NCI-H2171 (cell line): ENCODE data around the gene NALCN.

ENCODE experiments used
- DNase-seq: peaks from one replicate; lab custom pipeline; 2025; lab: John Stamatoyannopoulos, UW

The NALCN gene

GRCh38 chr13:101291206-101291605, 125.1 kb downstream of the NALCN start:
- no peak for DNase-seq

GRCh38 chr13:101289764-101290163, 126.5 kb downstream of the NALCN start:
- DNase-seq = peak; percentile 84

DNA sequence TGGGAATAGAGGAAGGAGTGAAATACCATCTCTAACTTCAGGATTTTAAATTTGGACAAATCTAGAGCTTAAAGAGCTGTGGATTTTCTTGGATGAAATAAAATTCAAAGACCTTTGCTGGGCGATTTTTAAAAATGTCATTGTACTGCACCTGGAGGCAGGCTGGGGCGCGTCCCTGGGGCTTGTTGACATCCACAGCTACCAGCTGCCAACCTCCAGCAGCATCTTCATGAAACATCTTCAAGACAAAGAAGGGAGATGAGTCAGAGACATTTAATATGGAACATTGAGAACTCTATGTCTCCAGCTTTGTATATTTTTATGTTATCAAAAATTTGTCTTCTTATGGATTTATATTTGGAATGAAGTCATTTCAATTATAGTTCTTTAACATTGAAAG, 132.5 kb downstream of the NALCN start:
- DNase-seq = peak; percentile 69

GRCh38 chr13:101272886-101273285, 143.4 kb downstream of the NALCN start:
- no peak for DNase-seq

GRCh38 chr13:101271681-101272245, 144.5 kb downstream of the NALCN start:
- no peak for DNase-seq

GRCh38 chr13:101267656-101268055, 148.7 kb downstream of the NALCN start:
- no peak for DNase-seq

DNA sequence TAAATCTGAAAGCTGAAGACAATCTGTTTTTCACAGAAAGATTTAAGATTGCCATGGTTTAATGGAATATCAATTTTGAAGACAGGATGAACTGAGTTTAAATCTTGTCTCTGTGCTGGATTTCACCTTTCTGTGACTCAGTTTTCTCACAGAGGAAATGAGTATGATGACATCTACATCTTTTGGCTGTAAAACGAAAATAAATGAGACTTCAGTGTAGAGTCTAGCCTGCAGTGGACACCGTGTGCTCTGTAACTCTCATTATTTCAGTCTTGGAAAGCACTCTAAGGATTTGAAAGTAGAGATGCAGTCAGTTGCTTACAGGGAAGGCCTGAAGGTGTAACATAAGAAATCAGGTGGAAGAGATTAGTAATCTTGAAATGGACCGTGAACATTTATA, 150.4 kb downstream of the NALCN start:
- no peak for DNase-seq

DNA sequence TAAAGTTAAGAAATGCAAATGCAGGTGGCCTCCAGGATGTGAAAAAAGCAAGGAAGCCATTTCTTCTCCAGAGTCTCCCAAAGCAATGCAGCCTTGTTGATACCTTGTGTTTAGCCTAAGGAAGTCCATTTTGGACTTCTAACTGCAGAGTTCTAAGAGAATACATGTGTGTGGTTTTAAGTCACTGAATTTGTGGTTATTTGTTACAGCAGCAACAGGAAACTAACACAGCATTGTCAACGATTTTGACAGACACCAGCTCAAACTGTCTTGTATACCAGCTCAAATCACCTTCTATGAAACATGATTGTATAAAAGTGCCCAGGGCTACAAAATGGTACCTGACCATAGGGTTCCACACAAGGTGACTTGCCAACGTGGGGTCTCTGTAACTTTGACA, 151.4 kb downstream of the NALCN start:
- DNase-seq = no peak

GRCh38 chr13:101262306-101262705, 154.0 kb downstream of the NALCN start:
- DNase-seq = no peak

- no peak for DNase-seq
Observed at GRCh38 chr13:101258509-101258908, 157.8 kb downstream of the NALCN start.

- DNase-seq = no peak
Observed at GRCh38 chr13:101258071-101258470, 158.2 kb downstream of the NALCN start.

DNA sequence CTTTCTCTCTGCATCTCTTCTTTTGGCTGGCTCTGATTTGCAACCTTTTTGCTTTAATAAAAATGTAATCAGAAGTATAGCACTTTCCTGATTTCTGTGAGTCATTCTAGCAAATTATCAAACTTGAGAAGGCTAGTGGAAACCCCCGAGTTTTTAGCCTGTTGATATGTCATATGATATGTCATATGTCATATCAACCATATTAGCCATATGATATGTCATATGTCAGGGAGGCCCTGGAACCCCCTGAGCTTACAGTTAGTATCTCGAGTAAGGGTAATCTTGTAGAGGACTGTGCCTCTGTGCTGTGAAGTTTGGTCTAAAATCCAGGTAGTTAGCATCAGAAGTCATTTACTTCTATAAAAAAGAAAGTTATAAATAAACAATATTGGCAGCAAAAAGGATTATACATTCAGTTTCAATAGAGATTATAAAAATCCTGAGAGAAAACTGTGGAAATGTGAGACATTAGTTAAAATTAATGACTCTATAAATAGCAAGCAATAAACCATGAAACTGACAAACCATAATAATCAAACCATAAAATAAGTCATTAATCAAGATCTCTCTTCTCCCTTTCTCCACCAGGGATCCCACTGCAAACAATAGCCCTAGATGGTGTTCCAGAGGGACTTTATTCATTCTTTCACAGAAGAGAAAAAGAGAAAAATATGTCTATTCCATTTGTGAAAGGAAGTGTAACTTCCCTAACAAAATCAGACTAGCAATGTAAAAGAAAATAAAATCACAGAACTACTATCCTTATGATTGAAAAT, 167.4 kb downstream of the NALCN start:
- DNase-seq = no peak

- no peak for DNase-seq
Observed at GRCh38 chr13:101242720-101243119, 173.6 kb downstream of the NALCN start.

DNA sequence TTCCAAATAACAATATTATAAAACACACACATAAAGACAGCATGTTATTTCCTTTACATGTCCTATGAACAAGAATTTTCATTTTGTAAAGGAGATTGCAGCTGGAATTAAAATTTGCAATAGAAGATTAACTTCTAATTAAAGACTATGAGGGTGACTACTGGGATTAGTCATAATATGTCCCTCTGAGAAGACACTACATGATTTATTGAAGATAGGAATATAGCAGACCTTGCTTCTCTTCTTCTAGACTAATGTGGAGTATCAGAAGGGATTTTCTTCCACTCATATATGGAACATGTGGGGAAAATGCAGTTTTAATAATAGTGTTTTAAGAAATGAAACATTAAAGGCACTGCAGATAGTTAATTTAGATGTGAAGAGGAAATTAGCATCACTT, 177.8 kb downstream of the NALCN start:
- DNase-seq = no peak

GRCh38 chr13:101231751-101232428, 184.4 kb downstream of the NALCN start:
- DNase-seq = no peak

GRCh38 chr13:101230271-101230890, 185.9 kb downstream of the NALCN start:
- no peak for DNase-seq

DNA sequence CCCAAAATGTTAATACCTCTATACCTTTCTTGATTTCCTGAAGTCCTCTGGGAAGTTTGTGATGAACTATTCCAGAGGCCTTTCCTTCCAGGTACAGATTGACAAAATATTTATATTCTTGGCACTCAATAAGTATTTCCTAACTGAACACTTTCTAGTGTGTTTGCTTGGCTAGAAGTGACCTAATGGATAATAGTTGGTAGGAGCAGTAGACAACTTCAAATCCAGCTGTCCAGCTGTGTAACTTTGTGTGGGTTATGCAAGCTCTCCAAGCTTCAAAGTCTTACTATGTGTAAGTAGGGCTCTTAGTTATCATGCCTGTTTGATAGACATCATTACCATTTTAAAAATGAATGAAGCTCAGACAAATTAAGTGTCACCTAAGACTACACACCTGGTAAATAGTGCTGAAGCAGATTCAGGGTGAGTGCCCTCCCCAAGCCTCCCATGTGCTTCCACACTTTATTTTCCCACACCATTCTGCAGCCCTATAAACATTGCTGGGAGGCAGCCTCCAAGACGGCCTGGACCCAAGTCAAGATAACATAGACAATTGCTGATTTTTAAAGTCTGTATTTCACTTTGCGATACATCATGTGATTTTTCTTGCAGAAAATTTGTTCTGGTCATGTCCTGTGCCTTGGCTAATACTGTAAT, 196.6 kb downstream of the NALCN start:
- DNase-seq = no peak

- DNase-seq = no peak
Observed at GRCh38 chr13:101218484-101218883, 197.8 kb downstream of the NALCN start.

GRCh38 chr13:101217086-101217485, 199.2 kb downstream of the NALCN start:
- DNase-seq = no peak

GRCh38 chr13:101211261-101211660, 205.0 kb downstream of the NALCN start:
- no peak for DNase-seq

DNA sequence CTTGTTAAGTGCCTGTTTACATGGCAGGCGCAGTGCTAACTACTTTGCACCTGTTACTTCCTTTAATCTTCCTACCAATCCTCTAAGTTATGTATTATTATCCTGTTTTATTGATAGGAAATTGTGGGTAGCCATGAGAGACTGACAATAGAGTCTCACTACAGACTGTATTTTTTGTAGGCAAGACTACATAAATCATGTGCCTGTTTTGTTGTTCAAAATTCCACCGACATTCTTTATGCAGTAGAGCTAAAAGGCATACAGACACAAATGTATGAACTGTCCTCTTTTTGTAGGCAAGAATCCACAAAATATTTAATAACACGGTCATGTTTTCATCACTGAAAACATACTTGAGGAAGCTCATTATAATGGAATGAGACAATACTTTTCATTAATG, 205.5 kb downstream of the NALCN start:
- no peak for DNase-seq

DNA sequence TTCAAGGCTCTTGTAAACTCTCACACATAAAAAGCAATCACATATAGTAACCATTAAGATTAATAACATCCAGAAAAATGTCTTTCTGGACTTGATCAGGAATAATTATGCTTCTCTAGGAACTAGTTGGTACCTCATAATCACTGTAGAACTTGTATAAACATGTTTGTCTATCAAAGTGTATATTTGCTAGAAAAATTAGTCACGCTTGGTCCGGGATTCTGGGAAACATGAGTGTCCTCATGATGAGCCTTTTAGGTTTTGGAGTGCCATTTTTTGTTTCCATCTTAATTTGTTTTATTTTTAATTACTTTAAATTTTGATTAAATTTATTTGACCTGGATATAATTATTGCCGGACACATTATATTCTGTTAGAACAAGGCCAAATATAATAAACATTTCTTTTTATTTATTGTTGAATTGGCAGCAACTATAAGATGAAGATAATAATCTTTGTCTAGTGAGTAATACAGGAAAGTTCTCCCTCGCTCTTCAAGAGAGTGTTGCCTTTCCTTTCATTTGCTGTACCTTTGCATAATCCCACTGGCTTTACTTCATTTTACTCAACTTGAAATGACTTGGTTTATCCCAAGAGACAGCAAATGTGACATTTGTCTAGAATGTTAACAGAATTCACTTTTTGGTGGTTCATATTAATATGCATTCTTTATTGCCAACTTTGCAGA, 207.0 kb downstream of the NALCN start:
- no peak for DNase-seq
